GDM1 (cell line): ENCODE results near the gene TCF4.

ENCODE experiments used
- DNase-seq: peaks from one replicate; lab custom pipeline; 2025; lab: John Stamatoyannopoulos, UW

Gene TCF4

DNA sequence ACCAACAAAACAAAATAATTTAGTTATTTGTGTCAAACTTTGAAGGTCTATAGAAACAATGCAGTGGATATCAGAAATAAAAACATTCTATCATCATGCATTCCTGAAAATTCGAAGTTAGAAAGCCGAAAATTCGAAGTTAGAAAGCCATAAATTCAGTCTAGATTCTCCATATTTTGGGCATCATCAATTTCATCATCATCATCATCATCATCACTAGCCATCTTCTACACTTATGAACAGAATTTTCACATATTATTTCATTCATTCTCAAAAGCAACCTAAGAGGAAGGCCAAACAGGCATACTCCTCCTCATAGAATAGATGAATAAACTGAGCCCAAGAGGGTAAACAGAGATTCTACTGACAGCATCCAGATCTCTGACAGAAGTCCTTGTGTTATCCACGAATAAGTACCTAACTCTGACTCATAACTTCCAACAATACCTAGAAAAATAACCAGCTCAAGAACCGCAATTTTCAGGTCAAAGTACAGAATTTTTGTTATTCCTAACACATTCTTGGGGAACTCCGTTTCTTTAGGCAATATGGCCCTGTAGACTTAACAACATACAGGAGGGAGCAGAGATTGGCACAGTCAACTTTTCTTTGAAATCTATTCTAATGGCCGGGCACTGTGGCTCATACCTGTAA is 84.7 kb downstream of the TCF4 start:
- DNase-seq = no peak

GRCh38 chr18:55501982-55502710 is 85.8 kb downstream of the TCF4 start:
- no peak for DNase-seq

GRCh38 chr18:55501579-55501978 is 86.4 kb downstream of the TCF4 start:
- DNase-seq = no peak

GRCh38 chr18:55500316-55501086 is 87.5 kb downstream of the TCF4 start:
- DNase-seq = no peak

GRCh38 chr18:55499526-55499925 is 88.5 kb downstream of the TCF4 start:
- DNase-seq = no peak

DNA sequence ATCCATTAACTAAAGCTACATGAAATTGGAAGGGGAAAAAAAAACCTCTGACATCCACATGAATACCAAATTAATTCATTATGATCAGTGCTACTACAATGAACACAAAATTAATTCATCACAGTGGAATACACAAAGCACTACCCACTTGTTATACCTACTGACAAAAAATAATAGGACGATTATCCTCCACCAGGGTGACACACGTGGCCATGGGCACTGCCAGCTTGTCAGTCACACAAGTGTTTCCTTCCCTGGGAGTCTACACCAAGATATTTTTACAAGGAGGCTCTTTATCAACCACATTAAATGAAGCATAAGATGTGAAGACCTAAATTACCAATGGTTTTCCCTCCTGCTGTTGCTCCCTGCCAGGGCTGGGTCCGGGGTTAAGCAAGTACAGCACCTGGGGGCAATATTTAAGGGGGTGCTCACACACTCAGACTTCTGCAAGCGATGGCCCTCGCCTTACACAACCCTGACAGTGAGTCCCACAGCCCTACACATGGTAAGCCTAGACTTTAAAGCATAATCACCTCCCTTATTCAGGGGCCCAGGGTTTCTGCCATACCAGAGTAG is 90.1 kb downstream of the TCF4 start:
- DNase-seq = no peak

DNA sequence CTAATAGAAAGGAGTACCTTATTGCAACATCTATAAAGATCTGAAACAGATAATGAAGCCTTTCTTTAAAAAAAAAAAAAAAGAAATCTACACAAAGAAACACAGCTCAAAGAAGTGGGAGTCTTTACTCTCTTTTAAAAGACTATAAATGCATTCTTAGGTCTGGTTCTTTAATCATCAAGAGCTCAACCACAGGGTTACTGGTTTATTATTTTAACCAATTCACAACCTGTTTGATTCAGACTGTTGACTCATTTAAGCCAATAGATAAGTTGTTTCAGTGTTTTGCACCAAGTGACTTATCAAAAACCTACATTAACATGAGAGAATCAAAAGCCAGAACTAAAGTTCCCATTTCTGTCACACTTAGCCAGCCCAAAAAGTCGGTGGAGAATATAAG is 93.1 kb downstream of the TCF4 start:
- no peak for DNase-seq

DNA sequence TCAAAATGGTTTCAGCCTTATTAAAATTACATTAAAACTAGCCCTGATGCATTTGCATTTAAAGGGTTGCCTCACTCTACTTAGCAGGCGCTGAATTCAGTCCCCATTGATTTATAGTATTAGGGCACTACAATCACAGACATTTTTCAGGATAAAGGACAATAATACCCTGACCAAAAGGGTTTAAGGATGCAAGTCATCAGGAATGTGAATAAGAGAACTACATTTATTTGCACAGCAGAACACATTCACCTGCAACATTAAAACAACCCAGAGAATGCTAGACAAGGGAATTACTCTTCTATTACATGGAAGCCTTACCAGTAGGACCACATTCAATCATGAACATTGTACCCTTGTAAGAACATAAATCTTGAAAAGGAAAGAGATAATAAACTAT is 93.6 kb downstream of the TCF4 start:
- no peak for DNase-seq

DNA sequence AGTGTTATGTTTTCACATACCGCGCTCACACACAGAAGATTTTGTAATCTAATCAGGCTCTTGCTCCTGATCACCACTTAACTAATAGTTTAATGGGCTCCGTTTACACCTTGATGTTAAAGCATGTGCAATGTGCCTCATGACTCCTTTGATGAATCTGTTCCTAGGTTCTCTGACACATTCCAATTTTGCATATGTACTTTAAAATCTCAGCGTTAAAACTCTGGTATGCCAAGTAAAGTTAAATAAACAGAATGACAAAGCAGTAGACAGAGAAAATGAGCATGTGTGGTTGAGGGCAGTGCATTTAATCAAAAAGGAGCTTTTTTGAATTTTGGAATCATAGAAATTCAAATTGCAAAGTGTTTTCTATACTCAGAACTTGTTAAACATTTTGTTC is 96.4 kb downstream of the TCF4 start:
- DNase-seq = no peak

DNA sequence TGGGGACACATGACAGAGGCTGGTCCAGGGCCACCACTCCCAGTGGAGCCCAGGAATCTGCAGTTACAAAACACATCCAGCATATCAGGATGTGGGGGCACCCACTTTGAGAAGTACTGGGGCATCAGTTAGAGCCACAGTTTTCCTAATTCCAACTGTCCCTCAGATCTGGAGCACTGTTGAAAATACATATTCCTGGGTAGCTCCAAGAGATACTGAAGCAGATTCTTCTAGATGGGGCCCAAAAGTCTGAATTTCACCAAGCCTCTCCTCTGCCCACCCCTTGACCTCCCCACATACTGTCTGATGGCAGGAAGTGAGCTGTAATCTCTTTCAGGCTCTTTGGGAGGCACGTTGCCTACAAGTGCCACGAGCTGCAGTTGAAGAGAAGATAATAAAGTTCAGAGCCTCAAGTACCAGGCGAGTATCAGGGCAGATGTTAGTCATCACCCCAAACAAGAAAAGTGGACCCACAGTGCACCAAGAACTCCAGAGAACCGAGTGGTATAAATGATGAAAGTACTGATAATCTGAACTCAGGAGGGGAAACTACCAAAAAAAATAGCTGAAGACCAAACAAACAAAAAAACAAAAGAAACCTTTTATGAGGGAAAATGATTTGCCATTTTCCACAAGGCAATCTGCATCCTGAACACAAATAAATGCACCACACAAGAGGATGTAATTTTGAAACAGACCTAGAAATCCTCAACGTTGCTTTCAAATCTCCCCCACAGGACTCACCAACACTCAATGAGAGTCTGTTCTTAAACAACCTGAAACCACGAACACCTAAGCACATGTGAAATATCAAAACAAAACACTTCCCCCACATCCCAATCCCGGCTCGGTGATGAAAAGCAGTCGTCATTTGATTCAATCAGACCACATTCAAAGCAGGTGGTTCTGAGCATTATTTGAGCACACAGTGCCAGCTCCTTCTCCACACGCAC is 98.7 kb downstream of the TCF4 start:
- no peak for DNase-seq

DNA sequence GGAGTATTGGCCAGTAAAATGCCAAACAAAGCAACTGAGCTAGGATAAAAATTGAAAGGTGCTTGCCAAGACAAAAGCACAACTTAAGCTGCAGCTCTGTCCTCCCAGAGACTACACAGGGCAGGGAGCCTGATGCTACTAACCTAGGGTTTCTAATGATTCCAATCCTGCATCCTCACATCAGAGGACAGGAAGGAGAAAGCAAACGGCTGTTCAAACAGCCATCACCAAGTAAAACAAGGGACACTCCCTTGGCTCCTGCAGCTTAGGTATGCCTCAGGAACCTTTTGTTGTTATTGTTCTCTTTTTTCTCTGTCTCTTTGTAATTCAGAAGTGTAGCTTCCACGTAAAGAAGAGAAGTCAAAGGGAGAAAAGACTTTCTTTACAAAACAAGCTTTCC is 99.5 kb downstream of the TCF4 start:
- no peak for DNase-seq

DNA sequence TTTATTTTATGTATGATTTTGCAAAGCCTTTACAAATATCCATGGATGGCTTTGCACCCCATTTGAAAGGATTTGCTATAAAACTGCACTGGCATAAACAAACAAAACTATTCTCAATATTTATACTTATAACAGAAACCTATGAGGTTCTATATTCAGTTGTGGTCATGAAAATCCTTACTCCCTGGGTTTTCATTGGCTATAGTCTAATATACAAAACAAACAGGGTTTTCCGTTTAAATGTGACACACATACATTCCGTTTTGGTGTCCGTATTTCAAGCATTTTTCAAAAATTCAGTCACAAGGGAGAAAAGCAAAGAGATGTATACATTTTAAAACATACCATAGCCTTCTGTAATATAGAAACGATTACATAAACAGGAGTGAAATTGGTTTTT is 100.0 kb downstream of the TCF4 start:
- no peak for DNase-seq

DNA sequence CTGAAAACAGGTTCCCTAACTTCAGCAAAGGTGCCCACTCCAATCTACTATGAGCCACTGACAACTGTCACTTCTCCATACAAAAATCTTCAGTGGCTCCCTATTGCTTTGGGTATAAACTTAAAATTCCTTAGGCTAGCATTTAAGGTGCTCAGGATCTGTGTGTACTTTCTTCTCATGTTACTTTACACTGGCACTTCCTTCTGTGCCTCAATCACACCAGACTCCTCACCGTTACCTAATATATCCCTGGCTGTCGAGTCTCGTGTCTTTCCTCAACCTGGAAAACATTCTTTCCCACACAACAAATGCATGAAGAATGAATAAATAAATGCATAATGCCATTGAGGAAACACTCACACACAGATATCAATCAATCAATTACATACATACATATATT is 101.1 kb downstream of the TCF4 start:
- no peak for DNase-seq

DNA sequence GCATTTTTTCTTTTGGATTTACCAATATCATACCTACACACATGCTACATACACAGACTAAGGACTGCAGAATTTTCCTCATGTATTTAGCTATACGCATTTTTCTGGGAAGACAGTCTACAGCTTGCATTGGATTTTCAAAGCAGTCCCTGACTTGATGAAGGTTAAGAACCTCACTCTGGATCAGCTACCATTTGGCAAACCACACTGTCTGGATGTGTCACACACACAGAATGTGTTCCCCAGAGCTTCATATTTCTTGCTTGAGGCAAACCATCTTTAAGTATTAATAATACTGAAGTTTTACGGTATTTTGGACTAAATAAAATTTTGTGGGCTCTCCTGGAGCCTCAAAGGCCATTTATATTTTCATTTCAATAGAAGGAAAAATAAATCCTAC is 102.3 kb downstream of the TCF4 start:
- no peak for DNase-seq

DNA sequence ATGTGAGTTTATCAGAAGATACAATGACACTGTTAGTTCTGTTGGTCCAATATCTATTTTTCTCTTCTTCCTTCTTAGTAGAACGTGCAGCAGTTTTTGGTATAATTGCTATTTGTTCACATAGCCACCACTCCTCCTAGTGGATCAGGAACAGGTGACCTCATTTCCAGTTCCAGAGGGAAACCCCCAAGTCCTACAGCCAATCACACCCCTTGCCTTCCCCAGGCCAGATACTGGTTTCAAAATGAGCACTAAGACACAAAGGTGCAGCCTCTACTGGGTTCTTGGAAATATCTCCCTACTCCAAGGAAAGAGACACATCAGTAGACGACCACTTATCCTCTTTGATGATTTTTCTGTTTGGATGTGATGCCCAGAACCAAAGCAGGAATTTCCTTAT is 103.2 kb downstream of the TCF4 start:
- no peak for DNase-seq

GRCh38 chr18:55483266-55483871 is 104.6 kb downstream of the TCF4 start:
- DNase-seq = no peak

DNA sequence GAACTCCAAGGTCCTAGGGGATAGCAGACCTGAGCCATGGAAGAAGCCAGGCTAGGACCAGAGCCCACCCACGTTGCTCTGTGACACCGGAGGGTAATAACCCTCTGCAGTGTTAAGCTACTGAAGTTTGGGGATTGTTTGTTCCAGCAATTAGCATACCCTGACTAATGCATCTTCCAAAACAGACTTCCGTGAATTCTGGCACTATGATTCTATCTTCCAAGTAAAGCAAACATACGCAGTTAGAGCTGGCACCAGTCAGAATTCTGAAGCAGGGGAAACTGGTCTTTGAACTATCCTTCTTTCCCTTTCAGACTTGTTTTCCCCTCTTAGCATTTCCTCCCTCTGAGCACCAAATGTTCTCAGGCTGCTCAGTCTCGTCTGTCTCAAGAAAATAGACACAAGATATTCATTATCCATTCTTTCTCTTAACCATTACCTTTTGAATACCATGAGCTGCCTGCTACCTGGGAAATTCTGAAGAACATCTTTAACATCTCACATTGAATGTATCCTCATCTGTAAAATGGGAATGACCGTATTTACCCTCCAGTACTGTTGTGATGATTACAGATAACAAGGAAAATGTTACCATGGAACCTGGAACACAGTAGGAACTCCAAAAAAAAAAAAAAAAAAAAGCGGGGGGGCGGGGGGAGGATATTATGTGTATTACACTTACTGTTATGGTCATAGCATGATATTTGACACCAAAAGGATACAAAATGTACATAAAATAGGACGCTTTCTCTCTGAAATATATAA is 108.2 kb downstream of the TCF4 start:
- no peak for DNase-seq

DNA sequence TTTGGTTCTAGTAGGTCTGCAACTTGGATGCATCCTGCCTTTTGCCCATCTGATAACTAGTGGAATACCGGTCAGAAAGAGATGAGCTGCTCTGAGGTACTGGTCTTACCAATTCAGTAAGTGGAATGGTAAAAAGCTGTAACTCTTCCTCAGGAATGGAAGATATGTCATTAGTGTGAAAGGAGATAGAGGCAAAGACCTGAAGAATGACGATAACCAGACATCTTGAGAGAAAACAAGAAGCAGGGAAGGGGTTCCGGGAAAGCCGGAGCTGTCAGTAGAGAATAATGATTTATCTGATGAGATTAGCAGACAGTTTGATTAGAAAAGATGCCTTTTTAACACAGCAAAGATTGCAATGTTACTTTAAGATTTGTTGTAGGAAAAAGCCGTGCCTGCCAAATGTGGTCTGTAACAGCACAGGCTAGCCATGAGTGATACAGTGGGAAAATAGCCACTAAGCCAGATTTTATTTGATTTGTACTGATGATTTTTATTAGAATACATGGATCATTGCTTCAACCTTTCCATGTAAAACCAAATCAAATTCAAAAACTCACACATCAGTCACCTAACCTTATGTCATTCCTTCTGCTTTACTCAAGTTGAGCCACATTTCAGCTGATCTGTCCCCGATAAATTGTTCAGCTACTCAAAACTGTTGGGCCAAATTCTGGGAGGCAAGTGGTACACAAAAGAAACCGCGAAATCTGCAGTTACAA is 110.0 kb downstream of the TCF4 start:
- DNase-seq = no peak

DNA sequence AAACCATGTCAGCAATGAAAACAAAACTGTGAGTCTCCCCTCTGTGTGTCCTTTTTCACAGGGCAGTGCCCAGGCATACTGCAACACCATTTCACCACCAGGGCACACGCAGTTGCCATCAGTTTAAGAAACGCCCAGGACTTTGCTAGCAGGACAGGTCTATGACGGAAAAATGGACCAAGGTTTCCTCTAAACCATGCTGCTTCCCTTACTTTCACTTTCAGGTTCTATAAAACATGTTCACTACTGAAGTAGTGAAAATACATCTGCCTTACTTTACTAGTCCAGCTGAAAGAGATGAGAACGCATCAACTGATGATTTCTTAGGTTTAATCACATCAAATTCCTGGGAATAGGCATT is 110.5 kb downstream of the TCF4 start:
- no peak for DNase-seq

DNA sequence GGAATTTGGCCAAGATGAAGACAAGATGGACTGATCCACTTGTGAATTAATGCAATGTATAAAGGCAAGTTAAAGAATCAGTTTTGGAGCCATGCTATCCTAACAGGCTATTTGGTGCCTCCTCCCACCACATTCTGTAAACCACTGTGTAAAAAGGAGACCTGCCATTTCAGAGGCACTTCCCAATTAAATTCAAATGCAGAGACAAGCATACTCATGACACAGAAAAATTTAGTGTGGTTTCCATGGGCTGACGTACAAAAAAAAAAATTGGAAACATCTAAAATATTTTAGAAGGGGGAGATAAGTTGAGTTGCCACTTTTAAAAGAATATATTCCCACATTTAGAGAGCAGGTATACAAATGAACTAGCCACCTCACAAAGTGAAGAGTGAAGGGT is 112.1 kb downstream of the TCF4 start:
- DNase-seq = no peak
